HEK293 (cell line): ENCODE results near the gene MRPL23.

Experiments
- CTCF ChIP-seq: fragments of 450-650 bp; formaldehyde crosslinking; IDR thresholded peaks from 2 replicates; pipeline ENCODE4 v1.5.1; 2016; ENCODE audit warnings: missing biosample characterization, missing genetic modification characterization
- GFI1B ChIP-seq: fragments of 450-650 bp; formaldehyde crosslinking; IDR thresholded peaks from 2 replicates; pipeline ENCODE4 v1.5.1; 2016; ENCODE audit warnings: missing biosample characterization, missing genetic modification characterization
- REST ChIP-seq: fragments of 450-650 bp; formaldehyde crosslinking; IDR thresholded peaks from 2 replicates; pipeline ENCODE4 v1.5.1; 2016; ENCODE audit warnings: missing biosample characterization, missing genetic modification characterization
- ZNF16 ChIP-seq: fragments of 450-650 bp; formaldehyde crosslinking; IDR thresholded peaks from 2 replicates; pipeline ENCODE4 v1.5.1; 2016; ENCODE audit warnings: low read depth, missing biosample characterization, missing genetic modification characterization
- ZNF2 ChIP-seq: fragments of 450-650 bp; formaldehyde crosslinking; IDR thresholded peaks from 2 replicates; pipeline ENCODE4 v1.5.1; 2016; ENCODE audit warnings: missing biosample characterization, missing genetic modification characterization
- ZNF704 ChIP-seq: fragments of 450-650 bp; formaldehyde crosslinking; IDR thresholded peaks from 2 replicates; pipeline ENCODE4 v1.5.1; 2016; ENCODE audit warnings: missing biosample characterization, missing genetic modification characterization
- ZNF792 ChIP-seq: fragments of 450-650 bp; formaldehyde crosslinking; IDR thresholded peaks from 2 replicates; pipeline ENCODE4 v1.5.1; 2016; ENCODE audit warnings: missing biosample characterization, missing genetic modification characterization
- ZNF830 ChIP-seq: fragments of 450-650 bp; IDR thresholded peaks from 2 replicates; pipeline ENCODE4 v1.5.0; 2018; ENCODE audit warnings: missing biosample characterization, missing genetic modification characterization, low read depth, mild to moderate bottlenecking, moderate library complexity

- no peak for TF ChIP-seq REST (tag by site-specific recombination)
- TF ChIP-seq ZNF16 (tag by site-specific recombination): no peak
- no peak for TF ChIP-seq CTCF (tag by site-specific recombination)
- no peak for TF ChIP-seq ZNF704
- no peak for TF ChIP-seq ZNF830 (tag by site-specific recombination)
- TF ChIP-seq ZNF2 (tag by site-specific recombination): no peak
- no peak for TF ChIP-seq GFI1B (tag by site-specific recombination)
- TF ChIP-seq ZNF792 (tag by site-specific recombination): no peak
These were observed 21.6 kb upstream of the MRPL23 start for GRCh38 chr11:1925373-1926155.
